Tongue (tissue), 2 donors: Measurements from ENCODE around the gene RBM4B. TPM values are rescaled to one million over a fixed set of nuclear protein-coding genes. Genes with fewer than 3 reads are reported as not detected.

Experiments used
- DNase-seq: peaks from one replicate; pipeline ENCODE4 v3.0.0-alpha.2; 2015
- total RNA-seq: library from RNA; depleted of rRNA; stranded (reverse); fragments of >200 nt; gene quantifications from one replicate; pipeline ENCODE4 v1.2.3, GENCODE V29; 2014

Gene RBM4B
- total RNA-seq, 1 donor from 2014 or later: 25.4 TPM

DNA sequence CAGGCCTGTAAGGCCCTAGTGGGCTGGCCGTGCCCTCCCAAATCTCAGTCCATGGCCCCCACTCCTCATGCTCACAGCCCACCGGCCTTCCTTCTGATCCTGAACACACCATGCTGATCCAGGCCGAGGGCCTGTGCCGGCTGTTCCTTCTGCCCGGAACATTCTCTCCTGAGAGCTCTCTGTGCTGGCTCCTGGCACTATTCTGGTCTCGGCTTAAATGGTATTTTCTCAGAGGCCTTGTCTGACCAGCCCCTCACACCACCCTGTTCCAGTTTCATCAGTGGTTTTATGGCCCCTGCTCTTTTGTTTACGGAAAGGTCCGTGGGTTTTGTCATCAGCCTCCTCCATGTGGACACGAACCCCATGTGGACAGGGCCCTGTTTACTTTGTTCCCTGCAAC is 29.3 kb upstream of the RBM4B start:
- no peak for DNase-seq

DNA sequence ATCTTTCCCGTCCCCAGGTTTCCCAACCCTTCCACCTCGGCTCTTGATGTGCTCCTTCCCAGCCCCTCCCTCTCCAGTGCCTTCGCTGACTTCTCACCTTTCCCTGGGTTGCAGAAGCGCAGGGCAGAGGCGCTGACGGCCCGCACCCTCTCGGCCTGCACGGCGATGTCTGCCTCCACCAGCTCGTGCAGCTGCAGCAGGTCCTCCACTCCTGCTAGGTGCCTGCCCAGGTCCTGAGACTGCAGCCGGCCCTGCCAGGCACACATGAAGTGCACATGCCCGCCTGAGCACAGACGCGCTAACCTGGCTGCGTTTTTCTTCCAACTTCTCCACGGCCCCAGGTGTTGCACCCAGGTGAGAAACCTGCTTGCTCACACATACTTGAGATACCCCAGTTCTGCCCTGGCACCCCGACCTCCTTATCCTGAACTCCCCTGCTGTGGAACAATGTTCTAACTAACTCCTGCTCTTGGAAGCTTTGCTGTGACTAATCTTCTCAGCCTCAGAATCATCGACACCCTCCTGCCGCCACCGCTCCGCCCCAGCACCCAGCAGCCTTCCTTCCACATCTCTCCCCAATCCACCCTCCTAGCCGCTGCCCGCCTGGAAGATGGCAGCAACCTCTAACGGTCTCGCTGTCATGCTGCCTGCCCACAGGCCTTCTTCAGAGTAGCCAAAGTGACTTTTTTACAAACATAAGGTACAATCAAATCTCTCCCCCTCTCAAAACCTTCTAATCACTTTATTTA is 28.1 kb upstream of the RBM4B start:
- DNase-seq: no peak

DNA sequence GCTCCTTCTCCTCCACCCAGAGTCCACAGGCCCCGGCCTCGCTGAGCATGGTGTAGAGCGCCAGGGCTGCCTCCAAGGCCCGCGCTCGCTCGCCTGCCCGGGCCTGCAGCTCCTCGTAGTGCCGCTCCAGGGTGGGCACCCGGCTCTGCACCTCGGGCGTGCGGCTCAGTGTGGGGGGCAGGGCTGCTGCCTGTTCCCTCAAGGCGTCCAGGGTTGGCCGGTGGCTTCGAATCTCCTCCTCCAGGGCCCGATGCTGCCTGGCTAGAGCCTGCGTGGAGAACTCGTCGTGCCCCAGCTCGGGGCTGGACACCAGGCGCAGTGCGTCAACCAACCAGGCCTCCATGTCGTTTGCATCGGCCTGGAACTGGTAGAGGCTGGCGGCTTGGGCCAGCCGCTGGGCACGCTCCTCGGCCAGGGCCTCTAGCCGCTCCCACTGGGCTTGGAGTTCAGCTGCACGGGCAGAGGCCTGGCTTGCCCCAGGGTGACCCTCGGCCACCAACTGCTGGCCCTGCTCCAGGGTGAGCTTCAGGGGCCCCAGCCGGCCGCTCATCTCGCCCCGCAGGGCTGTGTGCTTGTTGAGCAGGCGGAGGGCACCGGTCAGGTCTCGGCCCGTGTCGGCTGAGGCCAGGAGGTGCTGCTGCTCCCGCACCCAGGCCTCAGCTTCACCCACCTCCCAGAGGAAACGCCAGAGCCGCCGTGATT is 27.1 kb upstream of the RBM4B start:
- DNase-seq: no peak

DNA sequence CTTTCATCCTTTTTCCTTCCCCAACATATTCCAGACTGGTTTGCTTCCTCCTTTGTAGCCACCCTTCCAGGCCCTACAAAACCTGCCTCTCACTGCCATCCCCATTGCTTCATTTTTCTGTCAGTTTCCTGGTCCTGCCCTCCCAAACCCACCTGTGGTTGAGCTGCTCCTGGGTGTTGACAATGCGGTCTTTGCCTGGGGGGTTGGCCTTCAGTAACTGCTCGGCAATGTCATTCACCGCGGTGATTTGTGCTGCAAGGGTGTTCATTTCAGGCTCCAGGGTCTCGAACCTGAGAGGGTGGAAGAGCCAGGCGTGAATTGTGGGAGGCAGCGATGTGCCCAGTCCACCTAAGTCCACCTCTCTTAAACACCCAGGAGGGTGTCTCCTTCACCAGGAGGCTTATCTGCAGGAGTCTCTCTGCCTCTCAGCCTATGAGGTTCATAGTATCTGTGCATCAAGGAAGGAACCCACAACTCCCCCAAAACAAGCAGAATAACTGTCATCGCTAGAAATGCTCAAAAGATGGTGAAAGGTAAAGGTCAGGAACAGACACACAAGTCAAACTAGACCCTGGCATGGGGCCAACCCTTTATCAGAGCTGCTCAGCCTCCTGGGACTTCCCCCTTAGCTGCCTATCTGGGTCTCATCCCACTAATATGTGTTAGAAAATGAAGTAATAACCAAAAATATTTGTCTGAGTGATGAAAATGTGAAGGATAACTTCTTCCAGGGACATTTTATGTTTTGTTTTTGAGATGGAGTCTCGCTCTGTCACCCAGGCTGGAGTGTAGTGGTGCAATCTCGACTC is 23.9 kb upstream of the RBM4B start:
- DNase-seq: no peak

DNA sequence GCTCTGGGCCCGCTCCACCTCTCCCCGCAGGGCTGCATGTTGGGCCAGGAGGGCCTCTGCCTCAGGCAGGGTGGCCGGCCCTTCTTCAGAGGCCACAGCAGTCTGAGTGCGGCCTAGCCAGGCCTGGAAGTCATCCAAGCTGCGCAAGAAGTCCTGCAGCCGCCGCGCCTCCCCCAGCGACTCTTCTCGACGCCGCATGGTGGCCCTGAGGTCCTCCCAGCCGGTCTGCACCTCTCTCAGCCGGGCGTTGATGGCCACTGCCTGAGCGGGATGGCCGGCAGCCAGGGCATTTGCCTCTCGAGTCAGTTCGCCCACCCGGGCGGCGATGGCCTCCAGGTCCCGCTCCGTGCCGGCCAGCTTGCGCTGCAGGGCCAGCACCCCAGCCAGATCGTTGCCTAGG is 23.1 kb upstream of the RBM4B start:
- no peak for DNase-seq

DNA sequence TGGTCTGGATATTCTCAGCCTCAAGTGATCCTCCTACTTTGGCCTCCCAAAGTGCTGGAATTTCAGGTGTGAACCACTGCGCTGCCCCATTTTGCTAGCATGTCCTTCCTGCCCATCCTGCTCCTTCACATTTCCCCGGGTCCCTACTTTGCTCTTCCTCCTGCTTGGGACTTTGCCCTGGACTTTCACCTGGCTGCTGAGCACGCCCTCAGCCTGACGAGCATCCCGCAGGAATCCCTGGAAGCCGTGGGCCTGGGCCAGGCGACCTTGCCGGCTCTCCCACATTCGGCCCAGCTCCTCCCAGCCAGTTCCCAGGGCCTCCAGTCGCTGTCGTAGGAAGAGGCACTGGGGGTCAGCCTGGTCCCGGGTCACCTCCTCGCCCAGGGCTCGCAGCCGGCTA is 22.6 kb upstream of the RBM4B start:
- no peak for DNase-seq

DNA sequence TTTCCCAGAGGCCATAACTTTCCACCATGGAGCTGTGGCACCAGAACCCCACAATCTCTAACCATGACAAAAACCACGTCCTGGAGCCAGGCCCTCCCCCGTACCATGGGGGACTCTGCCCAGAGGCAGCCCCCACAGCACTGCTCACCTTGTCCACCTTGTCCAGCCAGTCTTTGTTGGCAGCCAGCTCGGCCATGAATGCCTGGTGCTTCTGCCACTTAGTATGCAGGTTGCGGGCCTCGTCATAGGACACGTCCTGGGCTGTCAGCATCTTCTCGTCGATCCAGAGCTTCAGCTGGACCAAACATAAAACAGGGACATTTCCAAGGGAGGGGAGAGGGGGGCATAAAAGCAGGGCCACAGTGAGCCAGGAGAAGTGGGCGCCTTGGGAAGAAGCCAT is 20.8 kb upstream of the RBM4B start:
- DNase-seq: no peak

DNA sequence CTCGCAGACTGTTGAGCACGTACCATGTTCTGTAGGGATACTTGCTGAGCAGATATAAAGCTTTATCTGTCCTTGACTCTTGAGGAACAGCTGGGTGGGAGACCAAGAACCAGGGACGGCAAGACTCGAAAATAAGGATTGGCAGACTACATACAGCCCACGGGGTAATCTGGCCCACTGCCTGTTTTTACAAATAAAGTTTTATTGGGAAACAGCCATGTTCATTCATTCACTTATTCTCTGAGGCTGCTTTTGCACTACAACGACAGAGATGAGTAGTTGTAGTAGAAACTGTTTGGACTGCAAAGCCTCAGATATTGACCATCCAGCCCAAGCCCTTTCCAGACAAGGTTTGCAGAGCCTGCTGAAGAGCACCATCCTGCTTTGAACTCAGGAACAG is 20.3 kb upstream of the RBM4B start:
- DNase-seq: no peak

DNA sequence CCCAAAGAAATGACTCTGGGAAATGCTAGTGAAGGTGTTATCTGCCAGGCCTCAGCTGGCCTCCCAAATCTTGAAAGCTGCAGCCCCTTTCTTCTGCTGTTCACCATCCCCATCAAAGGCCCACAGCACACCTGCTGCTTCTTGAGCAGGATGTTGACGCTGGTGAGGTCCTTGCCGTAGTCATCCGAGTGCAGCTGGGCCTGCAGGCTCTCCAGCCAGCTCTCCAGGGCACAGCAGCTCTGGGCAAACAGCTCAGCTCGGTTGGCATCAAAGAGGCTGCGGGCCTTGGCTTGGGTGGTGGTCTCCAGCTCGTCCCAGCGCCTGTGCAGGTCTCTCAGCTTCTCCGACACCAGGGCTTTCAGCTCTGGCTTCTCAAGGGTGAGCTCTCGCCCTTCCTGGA is 18.5 kb upstream of the RBM4B start:
- no peak for DNase-seq

DNA sequence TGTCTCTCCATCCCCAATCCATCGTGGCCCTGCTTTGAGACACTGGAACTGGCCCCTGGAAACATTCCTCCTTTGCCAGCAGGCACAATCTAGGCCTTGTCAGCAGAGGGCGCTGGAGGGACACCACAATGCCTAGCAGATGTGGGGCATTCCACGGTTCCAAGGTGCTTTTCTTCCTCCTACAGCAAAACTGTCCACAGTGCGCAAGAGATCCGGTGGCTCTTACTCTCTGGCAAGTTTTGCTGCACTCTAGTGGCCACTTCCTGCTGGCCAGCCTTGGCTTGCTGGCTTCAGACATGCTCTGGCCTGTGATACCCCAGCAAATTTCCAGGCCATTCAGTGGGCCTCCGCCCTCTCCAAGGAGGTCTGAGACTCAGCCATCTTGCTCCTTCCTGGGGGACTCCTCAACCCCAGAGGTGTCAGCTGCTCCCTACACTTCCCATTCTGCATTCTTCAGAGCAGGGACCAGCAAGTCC is 17.1 kb upstream of the RBM4B start:
- peak; percentile 90 for DNase-seq

DNA sequence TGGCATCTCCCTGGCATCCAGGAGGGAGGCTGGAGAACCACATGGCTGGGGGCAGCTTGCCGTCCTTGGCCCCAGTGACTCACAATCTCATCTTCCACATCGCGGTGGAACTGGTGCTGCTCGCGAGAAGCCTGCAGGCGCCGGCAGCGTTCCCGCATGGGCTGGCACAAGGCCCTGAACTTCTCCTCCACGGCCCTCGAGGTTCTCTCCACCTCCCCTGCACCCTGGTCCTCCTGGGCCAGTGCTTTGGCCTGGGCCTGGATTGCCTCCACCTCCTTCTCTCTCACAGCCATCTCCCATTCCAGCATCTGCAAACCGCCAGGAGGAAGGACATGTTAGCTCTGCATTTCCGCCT is 16.3 kb upstream of the RBM4B start:
- DNase-seq: no peak

DNA sequence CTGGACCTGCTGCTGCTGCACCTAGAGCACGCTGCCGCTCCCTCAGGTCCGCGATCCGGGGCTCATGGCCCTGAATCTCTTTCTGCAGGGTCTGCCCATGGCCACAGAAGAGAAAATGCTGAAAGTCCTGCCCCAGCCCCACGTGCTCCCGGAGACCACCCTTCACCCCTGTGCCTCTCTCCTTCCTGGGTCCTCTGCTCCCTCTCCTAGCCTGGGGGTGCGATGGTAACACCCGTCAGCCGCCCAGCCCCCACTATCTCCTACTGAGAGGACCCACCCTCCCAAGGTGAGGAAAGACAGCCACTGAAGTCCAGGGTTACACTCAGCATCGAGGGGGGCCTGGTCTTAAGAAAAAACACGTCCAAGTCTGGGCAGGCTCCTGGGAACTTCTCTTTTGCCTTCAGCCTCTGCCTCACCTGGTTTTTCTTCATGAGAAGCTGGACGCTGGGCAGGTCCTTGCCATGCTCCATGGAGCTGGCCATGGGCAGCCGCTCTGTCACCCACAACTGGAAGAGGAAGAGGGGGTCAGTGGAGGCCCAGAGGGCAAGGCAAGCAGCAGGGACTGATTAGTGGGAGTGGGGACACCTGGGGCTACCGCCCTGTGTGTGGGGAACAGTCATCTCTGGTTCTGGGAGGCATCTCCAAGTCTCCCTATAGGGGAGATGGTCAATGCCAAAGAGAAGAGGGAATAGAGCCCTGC is 15.8 kb upstream of the RBM4B start:
- DNase-seq: no peak

DNA sequence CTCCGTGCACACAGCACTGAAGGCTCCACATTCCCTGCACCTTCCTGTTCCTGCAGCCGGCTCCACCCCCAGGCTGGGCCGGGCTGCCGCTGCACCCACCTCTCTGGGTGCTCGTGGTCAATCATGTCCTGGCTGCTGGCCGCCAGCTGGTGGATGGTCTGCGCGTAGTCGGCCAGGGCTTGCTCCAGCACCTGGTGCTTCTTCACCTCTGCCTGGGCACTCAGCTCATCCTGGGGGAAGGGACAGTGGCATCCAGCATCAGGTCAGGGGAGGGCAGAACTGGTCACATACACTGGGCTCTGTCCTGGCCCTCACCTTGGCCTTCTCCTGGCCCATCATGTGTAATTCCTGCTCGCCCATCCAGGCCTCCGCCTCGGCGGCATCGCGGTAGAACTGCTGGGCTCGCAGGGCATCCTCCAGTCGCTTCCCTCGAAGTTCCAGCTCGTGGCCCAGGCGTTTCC is 15.2 kb upstream of the RBM4B start:
- DNase-seq: no peak

DNA sequence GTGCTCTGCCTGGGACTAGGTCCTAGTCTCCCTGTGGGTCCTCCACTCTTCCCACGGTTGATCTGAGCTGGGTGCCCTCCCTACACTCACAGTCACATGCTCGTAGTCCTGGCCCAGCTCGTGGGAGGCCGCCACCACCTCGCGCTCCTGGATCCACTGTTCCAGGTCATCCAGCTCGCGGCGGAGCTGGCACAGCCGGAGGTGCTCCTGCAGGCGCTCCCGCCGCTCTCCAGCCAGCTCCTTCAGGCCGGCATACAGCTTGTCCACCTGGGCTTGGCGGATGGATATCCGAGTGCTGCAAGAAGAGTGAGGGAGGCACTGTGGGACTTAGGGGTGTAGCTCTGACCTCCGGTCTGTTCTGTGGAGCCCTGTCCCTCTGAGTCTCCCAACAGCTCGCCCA is 14.8 kb upstream of the RBM4B start:
- no peak for DNase-seq

DNA sequence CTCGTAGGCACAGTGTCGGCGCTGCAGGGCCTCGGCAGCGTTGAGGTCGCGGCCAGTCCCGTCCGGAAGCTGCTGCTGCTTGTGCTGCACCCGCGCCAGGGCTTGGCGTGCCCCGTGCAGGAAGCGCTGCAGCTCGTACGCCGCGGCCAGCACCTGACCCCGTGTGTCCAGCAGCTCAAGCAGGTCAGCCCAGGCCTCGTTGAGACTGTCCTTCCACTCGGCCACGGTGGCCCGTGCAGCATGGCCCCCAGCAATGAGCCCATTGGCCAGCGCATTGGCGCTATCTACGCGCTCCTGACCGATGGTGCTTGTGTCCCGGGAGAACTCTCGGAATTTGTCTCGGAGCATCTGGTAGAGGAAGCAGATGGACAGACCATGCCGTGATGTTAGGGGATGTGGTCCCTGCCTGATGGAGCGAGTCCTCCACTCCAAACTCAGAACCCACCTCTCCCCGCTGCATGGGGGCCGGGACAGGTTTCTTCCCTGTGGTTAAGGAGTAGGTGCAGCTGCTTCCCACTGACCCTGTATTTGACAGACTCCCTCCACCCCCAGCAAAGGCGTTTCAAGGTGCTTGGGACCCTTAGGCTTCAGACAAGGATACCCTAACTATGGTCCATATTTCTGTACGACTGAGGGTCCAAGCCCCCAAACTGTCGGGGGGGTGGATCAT is 13.8 kb upstream of the RBM4B start:
- no peak for DNase-seq

DNA sequence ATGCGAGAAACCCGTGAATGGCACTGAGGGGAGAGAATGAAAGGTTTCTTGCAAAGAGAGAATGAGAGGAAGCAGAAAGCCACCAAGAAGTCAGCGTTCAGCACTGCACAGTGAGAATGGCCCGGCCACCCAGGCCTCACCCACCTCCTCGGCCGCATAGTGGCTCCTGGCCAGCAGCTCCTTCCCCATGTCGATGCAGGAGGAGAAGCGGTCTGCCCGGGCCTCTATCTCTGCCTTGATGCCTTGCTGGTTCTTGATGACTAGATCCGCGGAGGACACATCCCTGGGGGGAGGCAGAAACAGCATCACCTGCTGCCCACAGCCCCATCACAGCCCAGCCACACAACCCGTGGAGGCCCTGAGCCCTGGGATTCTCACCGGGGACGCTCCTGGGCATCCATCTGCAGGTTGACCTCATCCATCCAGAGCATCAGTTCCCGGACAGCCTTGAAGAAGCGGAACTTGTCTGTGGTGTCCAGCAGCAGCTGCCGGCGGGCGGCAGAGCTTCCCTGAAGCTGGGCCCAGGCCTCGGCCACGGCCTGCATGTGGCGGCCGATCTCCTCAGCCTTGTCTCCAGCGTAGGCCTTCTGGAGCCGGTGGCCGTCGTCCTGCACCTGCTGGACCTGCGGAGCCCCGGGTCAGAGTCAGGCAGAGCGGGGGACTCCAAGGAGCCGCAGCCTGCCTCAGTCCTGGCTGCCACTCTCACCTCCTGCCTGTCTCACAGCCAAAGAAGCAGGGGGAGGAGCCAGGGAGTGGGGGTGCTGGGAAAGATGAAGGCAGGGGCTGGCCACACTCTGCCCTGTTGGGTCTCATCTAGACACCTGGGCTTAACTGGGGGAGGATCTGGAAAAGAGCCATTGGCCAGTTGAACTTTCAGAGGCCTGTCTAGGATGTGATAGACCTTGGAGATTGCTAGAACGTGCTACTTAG is 12.2 kb upstream of the RBM4B start:
- no peak for DNase-seq

DNA sequence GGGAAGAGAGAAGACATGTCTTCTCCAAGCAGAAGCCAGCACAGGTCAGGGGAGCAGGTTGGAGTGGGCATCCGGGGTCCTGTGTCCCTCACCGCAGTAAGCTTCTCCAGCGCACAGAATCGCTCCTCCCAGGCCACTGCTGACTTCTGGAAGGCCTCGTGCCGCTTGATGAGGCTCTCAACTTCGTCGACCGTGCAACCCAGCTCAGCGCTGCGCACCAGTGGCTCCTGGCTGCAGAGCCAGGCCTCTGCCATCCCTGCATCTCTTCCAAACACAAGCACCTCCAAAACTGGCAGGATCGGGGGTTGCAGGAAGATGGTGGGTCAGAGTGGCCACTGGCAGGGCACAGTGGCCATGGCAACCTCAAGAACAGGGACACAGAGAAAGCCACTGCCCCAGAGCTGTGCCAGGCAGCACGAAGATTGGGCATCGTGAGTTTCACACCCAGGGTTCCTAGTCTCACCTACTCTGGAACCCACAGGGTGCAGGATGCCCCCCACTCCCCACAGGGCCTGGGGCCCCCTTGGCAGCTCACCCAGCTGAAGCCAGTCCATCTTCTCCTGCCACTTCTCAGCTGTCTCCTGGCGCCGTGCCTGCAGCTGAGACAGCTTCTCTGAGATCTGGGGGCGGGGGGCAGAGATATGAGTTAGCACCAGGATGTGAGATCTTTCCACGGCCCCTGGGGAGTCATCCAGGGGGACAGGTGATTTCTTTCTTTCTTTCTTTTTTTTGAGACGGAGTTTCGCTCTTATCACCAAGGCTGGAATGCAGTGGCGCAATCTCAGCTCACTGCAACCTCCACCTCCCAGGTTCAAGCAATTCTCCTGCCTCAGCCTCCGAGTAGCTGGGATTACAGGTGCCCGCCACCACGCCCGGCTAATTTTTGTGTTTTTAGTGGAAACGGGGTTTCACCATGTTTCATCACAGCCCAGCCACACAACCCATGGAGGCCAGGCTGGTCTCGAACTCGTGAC is 11.2 kb upstream of the RBM4B start:
- no peak for DNase-seq

DNA sequence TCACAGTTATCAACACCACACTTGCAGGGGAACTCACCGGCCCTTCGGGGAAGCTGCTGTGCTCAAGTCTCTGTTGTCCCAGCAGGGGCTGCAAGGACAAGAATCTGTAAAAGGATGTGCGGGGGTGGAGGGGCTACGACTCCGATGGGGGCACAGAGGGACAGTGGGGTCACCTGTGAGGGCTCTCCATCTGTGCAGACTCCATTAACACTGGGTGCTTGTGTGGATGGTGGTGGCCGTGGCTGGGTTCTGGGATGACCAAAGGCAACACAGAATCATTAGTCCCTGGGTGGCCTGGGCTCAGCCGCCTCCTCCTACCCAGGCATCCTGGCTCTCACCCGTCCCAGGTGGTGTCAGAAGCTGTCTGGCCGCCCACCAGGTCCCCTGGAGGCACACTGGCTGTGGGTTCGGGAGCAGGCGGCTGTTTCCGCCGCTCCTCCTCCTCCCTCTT is 10.2 kb upstream of the RBM4B start:
- no peak for DNase-seq
